ENCODE results near the gene TIMM8A.

DNA sequence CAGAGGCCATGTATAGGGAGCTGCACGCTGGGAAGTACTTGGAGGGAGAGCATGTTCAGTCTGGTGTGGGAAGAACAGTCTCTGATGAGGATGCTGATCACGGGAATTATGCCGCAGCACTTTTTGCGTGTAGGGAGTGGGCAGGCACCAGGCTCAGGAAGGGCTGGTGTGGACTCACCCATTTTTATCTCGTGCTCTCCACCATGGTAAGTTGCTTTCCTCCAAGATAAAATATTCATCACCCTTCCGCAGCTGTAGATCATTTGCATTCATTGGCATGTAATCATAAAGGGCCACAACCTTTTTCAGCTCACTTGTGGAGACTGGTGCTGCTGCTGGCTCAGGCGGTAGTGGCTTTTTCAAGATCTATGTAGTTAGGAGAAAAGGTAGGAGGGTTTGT lies 11.8 kb upstream of the TIMM8A start:
- TF ChIP-seq POLR2A (IDR thresholded peaks at IDR 0.05) = no peak
- TF ChIP-seq EP300 (IDR thresholded peaks at IDR 0.05) = no peak
